ENCODE measurements around the gene UPK2. TPM values are rescaled to one million over a fixed set of nuclear protein-coding genes. Genes with fewer than 3 reads are reported as not detected.
A peak's percentile ranks its signal among the peaks of the same experiment; 100 is the strongest.

Gene UPK2
- total and polyA plus RNA-seq, 2 of the 13 experiments (the other 11 are each of a cell fraction or from before 2014, with no cell fraction given) = not detected

- TF ChIP-seq HIC2 (CRISPR knock-in tag; IDR thresholded peaks at IDR 0.05; ENCODE audit: low read depth) = no peak
- TF ChIP-seq ZNF142 (CRISPR knock-in tag; IDR thresholded peaks at IDR 0.05) = no peak
- TF ChIP-seq SRSF1 (optimal IDR thresholded peaks at IDR 0.05; ENCODE audit: low read depth, low read length) = peak; percentile 47
- no peak for TF ChIP-seq SNAPC2 (CRISPR knock-in tag; IDR thresholded peaks at IDR 0.05)
- TF ChIP-seq TBL1XR1 (IDR thresholded peaks at IDR 0.05; ENCODE audit: borderline replicate concordance, low read length, partially characterized antibody) = no peak
- no peak for TF ChIP-seq ATF3 (CRISPR knock-in tag; IDR thresholded peaks at IDR 0.05)
- TF ChIP-seq DMAP1 (CRISPR knock-in tag; IDR thresholded peaks at IDR 0.05) = no peak
- TF ChIP-seq ZEB1 (IDR thresholded peaks at IDR 0.05; ENCODE audit: insufficient replicate concordance, low read depth) = no peak
- TF ChIP-seq MAFG (CRISPR knock-in tag; IDR thresholded peaks at IDR 0.05) = no peak
- peak; percentile 53 for TF ChIP-seq SALL1 (CRISPR knock-in tag; IDR thresholded peaks at IDR 0.05)
- no peak for TF ChIP-seq ZBTB20 (CRISPR knock-in tag; IDR thresholded peaks at IDR 0.05; ENCODE audit: borderline replicate concordance, low read depth)
- no peak for TF ChIP-seq ZNF337 (CRISPR knock-in tag; IDR thresholded peaks at IDR 0.05; ENCODE audit: borderline replicate concordance, low read depth)
- TF ChIP-seq MXD1 (CRISPR knock-in tag; IDR thresholded peaks at IDR 0.05) = no peak; the same call in 1 of the 2 replicates
- TF ChIP-seq ZNF747 (CRISPR knock-in tag; IDR thresholded peaks at IDR 0.05; ENCODE audit: borderline replicate concordance) = no peak
- no peak for TF ChIP-seq MIER2 (CRISPR knock-in tag; IDR thresholded peaks at IDR 0.05)
- TF ChIP-seq TFDP2 (CRISPR knock-in tag; IDR thresholded peaks at IDR 0.05) = no peak
- TF ChIP-seq RARA (CRISPR knock-in tag; IDR thresholded peaks at IDR 0.05) = peak; percentile 11; the same call in 1 of the 2 replicates
Observed at GRCh38 chr11:118924591-118925585, 31.2 kb upstream of the UPK2 start (continued).

All from HepG2 (cell line).